ENCODE results near the gene EFCAB11. TPM values are rescaled to one million over a fixed set of nuclear protein-coding genes. Genes with fewer than 3 reads are reported as not detected.
A peak's percentile ranks its signal among the peaks of the same experiment; 100 is the strongest.

Gene EFCAB11
- total RNA-seq, 1 experiment from 2014 or later: 18.1 TPM

- no TSS peak for BruUV-seq (replicated peaks)
- TF ChIP-seq ATF3 (IDR thresholded peaks at IDR 0.05): no peak
- TF ChIP-seq ZNF274 (IDR thresholded peaks at IDR 0.05; ENCODE audit: low read depth, low read length): no peak
- no peak for TF ChIP-seq YY1 (IDR thresholded peaks at IDR 0.05; ENCODE audit: extremely low read depth, insufficient replicate concordance, low read depth, low read length)
- no peak for TF ChIP-seq MAX (IDR thresholded peaks at IDR 0.05)
- TF ChIP-seq REST (IDR thresholded peaks at IDR 0.05; ENCODE audit: low read depth): no peak
- no peak for TF ChIP-seq POLR2AphosphoS5 (IDR thresholded peaks at IDR 0.05; ENCODE audit: low read depth, low read length)
- TF ChIP-seq RAD21 (IDR thresholded peaks at IDR 0.05; ENCODE audit: low read depth): no peak
- TF ChIP-seq SP1 (IDR thresholded peaks at IDR 0.05; ENCODE audit: low read depth): no peak
- no peak for TF ChIP-seq EZH2phosphoT487 (IDR thresholded peaks at IDR 0.05; ENCODE audit: borderline replicate concordance)
- TF ChIP-seq ELF1 (IDR thresholded peaks at IDR 0.05; ENCODE audit: borderline replicate concordance, low read depth): no peak
- TF ChIP-seq CEBPB (IDR thresholded peaks at IDR 0.05; ENCODE audit: low read depth): no peak
- TF ChIP-seq SRF (IDR thresholded peaks at IDR 0.05; ENCODE audit: low read depth): no peak
- TF ChIP-seq JUND (IDR thresholded peaks at IDR 0.05): no peak
- no peak for TF ChIP-seq FOSL1 (IDR thresholded peaks at IDR 0.05; ENCODE audit: low read depth)
- no peak for TF ChIP-seq TCF7L2 (IDR thresholded peaks at IDR 0.05; ENCODE audit: borderline replicate concordance, extremely low read depth, insufficient read depth, insufficient read length)
- no peak for TF ChIP-seq ZBTB33 (IDR thresholded peaks at IDR 0.05; ENCODE audit: extremely low read depth, insufficient replicate concordance, low read length)
- intact Hi-C loops (cut with micrococcal nuclease): no loop called here
- no peaks in the 10 kb centered on the region for H3K9me3 ChIP-seq (ENCODE audit: control insufficient read depth in 1 of 2, insufficient read depth in 1 of 2, low read depth in 1 of 2, low read length in 2 of 2)
- H3K36me3 ChIP-seq (ENCODE audit: control insufficient read depth in 1 of 2, insufficient read depth in 2 of 2, low read length in 2 of 2): no peaks in the 10 kb centered on the region
- peaks cover 9% of the 10 kb centered on the region; the same call in 1 of the 2 replicates for H3K27me3 ChIP-seq (ENCODE audit: insufficient read depth, low read length)
- no peak overlapping the region for H3K4me3 ChIP-seq (replicated peaks in 1 of 2; ENCODE audit: low read depth in 1 of 2, low read length in 2 of 2)
- H2AFZ ChIP-seq (ENCODE audit: low read depth, low read length, poor library complexity, severe bottlenecking): peak overlapping the region; percentile 27
- no peaks in the 10 kb centered on the region for H3K79me2 ChIP-seq (ENCODE audit: insufficient read depth, low read length)
- POLR2A ChIA-PET: no interaction called here
- RAD21 ChIA-PET (ENCODE audit: low non-redundant PET in 1 of 2, low total read pairs in 2 of 2, uncharacterized antibody in 2 of 2, unreplicated experiment in 2 of 2): no interaction called here
- H3K4me1 ChIP-seq (ENCODE audit: control insufficient read depth in 1 of 2, insufficient read depth in 2 of 2, low read length in 2 of 2): peaks cover 6 to 11% of the 10 kb centered on the region in 2 experiments; a peak in 3 of 4 replicates
- H3K4me2 ChIP-seq (ENCODE audit: low read length): peak overlapping the region; percentile 57
- ATAC-seq (peak; percentile 84), DNase-seq (ENCODE audit: low read depth, low spot score) (no peak)
- H3K9ac ChIP-seq (ENCODE audit: low read length): no peak overlapping the region
- CTCF ChIA-PET: interaction anchor here (1.3 kb wide), 1 partner anchor 596 kb away, joined by 6 read pairs; no protein-coding TSS in a partner anchor
- no peaks in the 10 kb centered on the region for H3K9me2 ChIP-seq (ENCODE audit: insufficient read depth)
- no peak overlapping the region for H3K27ac ChIP-seq (ENCODE audit: low read depth, low read length)
- H4K20me1 ChIP-seq (ENCODE audit: insufficient read depth): no peaks in the 10 kb centered on the region
Observed at GRCh38 chr14:89773644-89774316, 180.8 kb downstream of the EFCAB11 start.
